Nephron (organoid): Measurements from ENCODE around the gene HDAC4.
"Not testable (repeated sequence)": the region's sequence is repeated elsewhere in the genome, so short reads cannot be mapped to it uniquely, and the experiment has no call there.

ENCODE experiments used
- H3K27ac Mint-ChIP-seq, 3 experiments: 2 replicates each; pipeline ENCODE4 v1.8.0; 2020; ENCODE audit warnings: mixed read lengths in 3 of 3, mild to moderate bottlenecking in 2 of 3, moderate library complexity in 1 of 3
- H3K27me3 Mint-ChIP-seq: 2 replicates; pipeline ENCODE4 v1.8.0; 2021; ENCODE audit warnings: low read depth, mild to moderate bottlenecking, moderate library complexity, mixed read lengths
- H3K36me3 Mint-ChIP-seq: 2 replicates; pipeline ENCODE4 v1.8.0; 2020; ENCODE audit warnings: low read depth, mixed read lengths
- H3K4me1 Mint-ChIP-seq: 2 replicates; pipeline ENCODE4 v1.8.0; 2020; ENCODE audit warnings: mixed read lengths
- H3K4me3 Mint-ChIP-seq, 3 experiments: 2 replicates each; pipeline ENCODE4 v1.8.0; 2020; ENCODE audit warnings: mild to moderate bottlenecking in 3 of 3, mixed read lengths in 3 of 3, moderate library complexity in 2 of 3
- H3K9me3 Mint-ChIP-seq: 2 replicates; pipeline ENCODE4 v1.8.0; 2020; ENCODE audit warnings: mixed read lengths
- TF ChIP-seq, protein P1 (sequence below), 3 experiments: fragments of 200-600 bp; sonication (generic); IDR thresholded peaks; one replicate each; pipeline ENCODE4 v1.5.0; 2021; ENCODE audit warnings: antibody characterized with exemption in 3 of 3; ENCODE audit not compliant: unreplicated experiment in 3 of 3

Gene HDAC4

DNA sequence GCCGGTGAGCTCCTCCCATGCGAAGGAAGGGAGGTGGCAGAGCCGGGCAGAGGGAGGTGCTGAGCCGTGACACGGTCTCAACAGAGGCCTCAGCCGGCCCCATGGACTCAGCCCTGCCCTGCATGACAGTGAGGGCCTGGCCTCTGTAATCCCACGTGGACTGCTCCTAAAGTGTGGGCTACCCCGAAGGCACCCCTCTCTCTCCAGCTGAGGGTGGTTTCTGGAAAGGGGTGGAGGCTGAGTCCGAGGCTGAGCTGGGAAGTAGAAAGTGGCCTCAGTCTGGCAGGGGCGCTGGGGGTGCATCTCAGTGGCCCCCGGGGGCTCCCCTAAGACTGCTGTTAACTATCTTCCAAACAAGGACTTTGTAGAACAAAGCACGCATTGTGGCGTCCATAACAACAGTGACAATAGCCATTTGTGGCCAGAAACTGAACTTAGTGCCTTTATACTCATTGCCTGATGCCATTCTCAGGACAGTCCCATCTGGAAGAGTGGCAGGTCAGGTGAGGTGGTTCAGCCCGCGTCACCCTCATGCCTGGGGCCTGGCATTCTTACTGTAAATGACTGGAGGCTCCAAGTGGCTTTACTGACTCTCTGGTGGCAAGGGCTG, 360.6 kb downstream of the HDAC4 start:
- Mint-ChIP-seq H3K27ac (no peak overlapping the region), H3K9me3 (no peaks in the 10 kb centered on the region), H3K4me3 (no peak overlapping the region), H3K36me3 (no peaks in the 10 kb centered on the region), H3K4me1 (no peaks in the 10 kb centered on the region), H3K27me3 (peaks cover 6% of the 10 kb centered on the region)
- TF ChIP-seq, protein P1, sequence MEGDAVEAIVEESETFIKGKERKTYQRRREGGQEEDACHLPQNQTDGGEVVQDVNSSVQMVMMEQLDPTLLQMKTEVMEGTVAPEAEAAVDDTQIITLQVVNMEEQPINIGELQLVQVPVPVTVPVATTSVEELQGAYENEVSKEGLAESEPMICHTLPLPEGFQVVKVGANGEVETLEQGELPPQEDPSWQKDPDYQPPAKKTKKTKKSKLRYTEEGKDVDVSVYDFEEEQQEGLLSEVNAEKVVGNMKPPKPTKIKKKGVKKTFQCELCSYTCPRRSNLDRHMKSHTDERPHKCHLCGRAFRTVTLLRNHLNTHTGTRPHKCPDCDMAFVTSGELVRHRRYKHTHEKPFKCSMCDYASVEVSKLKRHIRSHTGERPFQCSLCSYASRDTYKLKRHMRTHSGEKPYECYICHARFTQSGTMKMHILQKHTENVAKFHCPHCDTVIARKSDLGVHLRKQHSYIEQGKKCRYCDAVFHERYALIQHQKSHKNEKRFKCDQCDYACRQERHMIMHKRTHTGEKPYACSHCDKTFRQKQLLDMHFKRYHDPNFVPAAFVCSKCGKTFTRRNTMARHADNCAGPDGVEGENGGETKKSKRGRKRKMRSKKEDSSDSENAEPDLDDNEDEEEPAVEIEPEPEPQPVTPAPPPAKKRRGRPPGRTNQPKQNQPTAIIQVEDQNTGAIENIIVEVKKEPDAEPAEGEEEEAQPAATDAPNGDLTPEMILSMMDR (IDR thresholded peaks at IDR 0.05; ENCODE audit: unreplicated experiment in 3 of 3) = no peak

DNA sequence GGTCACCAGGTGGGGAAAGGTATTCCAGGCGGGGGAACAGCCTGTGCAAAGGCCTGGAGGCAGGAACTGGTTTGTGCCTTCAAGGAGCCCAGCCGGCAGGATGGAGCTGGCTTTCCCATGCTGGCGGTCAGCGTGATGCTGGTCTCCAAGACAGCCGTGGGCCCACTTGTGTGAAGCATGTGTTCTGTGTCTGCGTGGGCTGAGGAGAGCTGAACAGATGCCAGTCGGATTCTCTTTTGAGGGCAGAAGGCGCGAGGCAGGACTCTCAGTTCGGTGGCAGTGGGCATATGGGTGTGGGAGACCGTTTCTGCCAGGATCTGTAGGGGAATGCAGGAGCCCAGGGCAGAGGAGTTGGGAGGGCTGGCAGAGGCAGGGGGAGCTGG, 361.4 kb downstream of the HDAC4 start:
- Mint-ChIP-seq H3K27me3 (peaks cover 6% of the 10 kb centered on the region), H3K4me1 (no peaks in the 10 kb centered on the region), H3K4me3 (no peak overlapping the region), H3K27ac (no peak overlapping the region), H3K36me3 (no peaks in the 10 kb centered on the region), H3K9me3 (no peaks in the 10 kb centered on the region)
- TF ChIP-seq, protein P1 (IDR thresholded peaks at IDR 0.05; ENCODE audit: unreplicated experiment in 3 of 3) = no peak

DNA sequence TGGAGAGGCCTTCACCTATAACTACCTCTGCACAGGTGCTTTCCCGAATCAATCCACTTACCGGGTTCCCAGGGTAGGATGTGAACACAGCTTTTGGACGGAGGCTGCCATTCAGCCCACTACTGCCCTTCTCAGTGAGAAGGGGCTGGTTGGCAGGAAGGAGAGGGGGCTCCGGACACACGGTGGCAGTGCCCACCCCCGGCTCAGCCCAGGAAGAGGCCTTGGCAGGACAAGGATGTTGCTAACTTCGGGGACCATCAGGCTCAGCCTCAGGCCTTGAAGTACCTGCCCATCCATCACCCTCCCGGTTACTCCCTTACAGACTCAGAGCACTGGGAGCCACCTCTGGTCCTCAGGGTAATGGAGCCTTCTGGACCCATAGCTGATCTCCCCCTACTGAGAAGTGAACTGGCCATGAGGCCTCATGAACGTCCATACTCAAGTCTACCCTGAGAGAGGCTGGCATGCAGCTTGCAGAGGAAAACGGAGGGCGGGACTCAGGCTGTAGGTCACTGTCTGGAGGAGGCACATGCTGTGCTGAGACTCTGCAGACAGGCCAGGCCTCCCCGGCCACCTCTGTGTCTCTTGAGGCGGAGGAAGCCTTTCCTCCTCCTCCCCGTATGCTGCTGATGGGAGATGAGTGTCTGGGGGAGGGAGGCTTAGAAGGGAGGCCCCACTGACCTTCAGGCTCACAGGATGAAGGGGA, 361.9 kb downstream of the HDAC4 start:
- TF ChIP-seq, protein P1 (IDR thresholded peaks at IDR 0.05; ENCODE audit: unreplicated experiment in 3 of 3) = no peak
- Mint-ChIP-seq H3K27ac (no peak overlapping the region), H3K27me3 (peaks cover 6% of the 10 kb centered on the region), H3K4me3 (no peak overlapping the region), H3K9me3 (no peaks in the 10 kb centered on the region), H3K36me3 (no peaks in the 10 kb centered on the region), H3K4me1 (no peaks in the 10 kb centered on the region)

DNA sequence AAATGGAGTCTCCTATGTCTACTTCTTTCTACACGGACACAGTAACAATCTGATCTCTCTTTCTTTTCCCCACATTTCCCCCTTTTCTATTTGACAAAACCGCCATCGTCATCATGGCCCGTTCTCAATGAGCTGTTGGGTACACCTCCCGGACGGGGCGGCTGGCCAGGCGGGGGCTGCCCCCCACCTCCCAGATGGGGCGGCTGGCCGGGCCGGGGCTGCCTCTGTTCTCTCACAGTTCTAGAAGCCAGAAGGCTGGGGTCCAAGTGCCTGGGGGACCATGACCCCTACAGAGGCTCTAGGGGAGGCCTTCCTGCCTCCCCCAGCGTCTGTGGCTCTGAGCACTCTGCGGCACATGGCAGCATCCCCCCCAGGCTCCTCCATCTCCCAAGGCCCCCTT, 362.5 kb downstream of the HDAC4 start:
- H3K9me3 Mint-ChIP-seq, H3K27me3 Mint-ChIP-seq, H3K36me3 Mint-ChIP-seq, H3K4me3 Mint-ChIP-seq, H3K27ac Mint-ChIP-seq, H3K4me1 Mint-ChIP-seq: not testable (repeated sequence)

DNA sequence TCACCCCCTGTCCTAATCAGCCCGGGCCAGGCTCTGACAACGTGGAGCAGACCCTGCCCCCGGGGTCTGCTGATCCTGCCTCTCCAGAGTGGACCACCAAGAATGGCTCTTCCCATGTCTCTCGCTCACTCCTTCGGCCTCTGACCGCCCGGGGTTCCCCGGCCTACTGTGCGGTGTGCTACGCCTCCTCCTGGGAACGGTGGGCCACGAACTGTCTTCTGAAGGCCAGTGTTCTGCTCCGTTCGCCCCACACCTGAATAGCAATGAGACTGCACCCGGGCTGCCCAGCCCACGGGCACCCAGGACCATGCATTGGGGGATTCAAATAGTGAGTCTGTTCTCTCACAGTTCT, 363.3 kb downstream of the HDAC4 start:
- H3K9me3 Mint-ChIP-seq = no peaks in the 10 kb centered on the region
- H3K27ac Mint-ChIP-seq = peak overlapping the region in 1 of 3 experiments; percentile 25
- no peaks in the 10 kb centered on the region for H3K4me1 Mint-ChIP-seq
- H3K36me3 Mint-ChIP-seq = no peaks in the 10 kb centered on the region
- H3K4me3 Mint-ChIP-seq = no peak overlapping the region
- TF ChIP-seq, protein P1 (IDR thresholded peaks at IDR 0.05; ENCODE audit: unreplicated experiment in 3 of 3) = no peak
- H3K27me3 Mint-ChIP-seq = peaks cover 6% of the 10 kb centered on the region

DNA sequence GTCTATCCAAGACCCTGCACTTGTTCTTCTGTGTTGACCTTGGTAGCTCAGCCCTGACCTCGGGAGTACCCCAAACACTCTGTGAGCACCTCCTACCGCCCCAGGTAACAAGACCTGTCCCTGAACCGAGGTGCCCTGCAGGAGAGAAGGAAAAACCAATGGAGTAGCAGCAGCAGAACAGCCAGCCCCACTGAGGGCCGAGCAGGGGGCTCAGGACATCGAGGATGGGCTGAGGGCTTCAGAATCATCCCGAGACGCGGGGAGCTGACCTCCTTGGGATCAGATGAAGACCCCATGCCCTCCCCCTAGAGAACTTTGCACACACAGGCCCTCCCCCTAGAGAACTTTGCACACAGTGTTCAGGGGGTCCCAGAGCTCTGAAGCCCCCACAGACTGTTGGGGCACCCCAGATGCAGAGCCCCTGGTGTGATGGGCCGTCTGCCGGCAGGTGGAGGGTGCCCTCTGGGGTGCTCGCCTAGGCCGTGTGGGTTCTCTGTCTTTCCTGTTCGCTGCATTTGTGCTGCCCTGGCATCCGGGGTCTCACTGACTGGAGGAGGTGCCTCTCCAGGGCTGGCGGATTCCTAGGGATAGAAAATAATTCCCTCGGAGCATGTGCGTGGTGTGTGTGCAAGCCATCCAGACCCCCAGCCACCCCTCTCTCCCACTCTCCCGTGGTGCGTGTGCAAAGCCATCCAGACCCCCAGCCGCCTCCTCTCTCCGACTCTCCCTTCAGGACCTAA, 363.8 kb downstream of the HDAC4 start:
- no peaks in the 10 kb centered on the region for H3K4me1 Mint-ChIP-seq
- no peak overlapping the region for H3K4me3 Mint-ChIP-seq
- H3K9me3 Mint-ChIP-seq = no peaks in the 10 kb centered on the region
- TF ChIP-seq, protein P1 (IDR thresholded peaks at IDR 0.05; ENCODE audit: unreplicated experiment in 3 of 3) = no peak
- no peaks in the 10 kb centered on the region for H3K36me3 Mint-ChIP-seq
- H3K27me3 Mint-ChIP-seq = peaks cover 6% of the 10 kb centered on the region
- H3K27ac Mint-ChIP-seq = peak overlapping the region in 1 of 3 experiments; percentile 25
